NCI-H2227 (cell line): Measurements from ENCODE around the gene LKAAEAR1.

ENCODE experiments used
- DNase-seq: peaks from one replicate; lab custom pipeline; 2025; ENCODE audit not compliant: unreplicated experiment; lab: John Stamatoyannopoulos, UW

LKAAEAR1 gene

GRCh38 chr20:64052987-64053840 lies 31.0 kb downstream of the LKAAEAR1 start:
- DNase-seq, result no peak

- DNase-seq, result no peak
These were observed 31.9 kb downstream of the LKAAEAR1 start for GRCh38 chr20:64052326-64052722.

DNA sequence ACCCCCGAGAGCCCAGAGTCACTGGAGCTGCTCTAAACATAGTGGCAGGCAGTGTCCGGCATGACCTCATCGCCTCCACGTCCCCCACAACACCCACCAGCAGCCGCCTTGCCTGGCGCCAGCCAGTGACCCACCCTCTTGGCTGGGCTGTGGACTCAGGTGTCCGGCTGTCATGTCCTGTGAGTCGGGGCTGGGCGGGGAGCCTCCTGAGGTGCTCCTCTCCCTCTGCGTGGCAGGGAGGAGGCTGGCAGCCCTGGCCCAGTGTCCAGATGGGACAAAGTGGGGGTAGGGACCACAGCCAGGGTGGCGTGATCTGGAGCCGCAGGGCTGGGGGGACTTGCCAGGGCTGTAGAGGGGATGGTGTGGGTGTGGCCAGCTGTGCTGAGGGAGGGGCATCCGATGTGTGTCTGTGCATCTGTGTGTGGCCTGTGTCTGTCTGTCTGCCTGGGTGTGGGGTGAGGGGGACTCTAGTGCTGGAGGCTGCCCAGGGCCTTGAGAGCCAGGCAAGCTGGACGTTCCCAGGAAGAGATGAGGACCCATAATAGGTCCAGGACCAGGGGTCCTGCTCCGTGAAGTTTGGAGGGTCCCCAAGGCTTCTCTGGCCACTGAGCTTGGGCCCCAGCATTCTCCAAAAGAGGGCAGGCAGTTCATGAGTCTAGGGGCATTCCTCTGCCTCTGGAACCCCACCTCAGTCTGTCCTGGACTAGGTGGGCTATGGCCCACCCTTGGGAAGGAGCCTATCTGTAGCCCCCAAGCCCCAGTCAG lies 32.5 kb downstream of the LKAAEAR1 start:
- DNase-seq, result no peak

DNA sequence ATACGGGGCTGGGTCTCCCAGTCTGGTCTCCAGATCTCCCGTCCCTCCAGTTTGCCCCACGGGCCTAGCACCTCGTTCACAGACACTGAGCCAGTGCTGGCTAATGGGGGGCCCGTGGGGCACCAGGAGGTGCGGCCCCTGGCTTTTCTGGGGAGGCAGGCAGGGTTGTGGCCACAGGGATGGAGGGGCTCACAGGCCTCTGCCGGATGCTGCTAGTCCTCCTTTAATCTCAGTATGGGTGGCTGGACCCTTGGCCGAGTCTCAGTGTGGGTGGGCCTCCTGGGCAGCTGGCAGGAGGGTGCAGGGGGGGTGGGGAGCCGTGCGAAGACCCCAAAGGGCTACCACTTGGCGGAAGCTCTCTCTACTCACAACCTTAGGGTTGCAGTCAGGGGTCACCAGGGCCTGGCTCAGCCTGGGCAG lies 33.2 kb downstream of the LKAAEAR1 start:
- DNase-seq, result no peak

DNA sequence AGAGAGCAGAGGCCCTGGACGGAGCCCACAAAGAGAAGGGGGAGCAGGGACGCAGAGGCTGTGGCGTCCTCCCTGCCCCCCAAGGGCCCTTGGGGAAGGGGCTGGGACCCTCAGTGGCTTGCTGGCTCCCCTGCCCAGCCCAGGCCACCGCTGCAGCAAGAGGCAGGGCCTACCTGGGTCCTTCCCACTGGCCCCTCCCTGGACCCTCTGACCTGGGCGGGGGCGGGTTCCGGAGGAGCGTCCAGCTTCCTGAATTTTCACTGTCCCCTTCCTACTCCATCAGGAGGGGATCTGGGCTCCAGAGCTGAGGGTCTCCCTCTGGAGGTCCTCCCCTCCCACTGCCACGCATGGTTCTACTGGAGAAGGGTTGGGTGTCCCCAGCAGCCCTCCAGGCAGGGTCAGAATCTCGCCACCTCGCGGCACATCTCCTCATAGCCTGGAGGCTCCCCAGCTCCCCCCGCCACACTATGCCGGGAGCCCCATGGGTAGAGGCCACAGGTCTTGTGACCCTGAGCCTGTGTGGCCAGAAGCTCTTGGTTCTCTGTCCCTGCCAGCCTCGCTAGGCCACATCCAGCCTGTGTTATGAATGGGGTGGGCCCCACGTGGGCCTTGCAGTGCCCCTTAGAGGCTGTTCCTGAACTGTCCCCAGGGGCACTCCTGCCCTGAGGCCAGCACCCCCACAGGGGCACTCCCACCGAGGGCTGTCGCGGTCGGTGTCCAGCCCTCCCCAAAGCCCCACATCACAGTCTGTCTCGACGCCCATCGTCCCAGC lies 33.8 kb downstream of the LKAAEAR1 start:
- no peak for DNase-seq

DNA sequence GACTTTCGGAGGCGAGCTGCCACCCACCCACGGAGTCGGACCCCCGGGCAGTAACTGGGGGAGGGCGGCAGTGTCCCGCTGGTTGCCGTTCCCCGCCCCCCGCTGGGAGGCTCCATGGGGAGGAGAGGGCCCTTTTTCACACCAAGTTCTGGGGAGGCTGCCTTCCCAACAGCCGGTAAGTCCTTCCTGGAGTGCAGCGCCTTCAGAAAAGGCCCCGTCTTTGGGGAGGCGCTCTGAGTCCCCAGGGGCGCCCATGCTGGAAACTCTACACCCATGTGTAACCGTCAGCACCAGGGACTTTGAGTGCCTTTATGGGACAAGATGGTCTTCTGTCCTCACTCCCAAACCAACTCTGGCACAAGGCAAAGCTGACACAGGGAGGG lies 34.3 kb downstream of the LKAAEAR1 start:
- DNase-seq, result no peak

DNA sequence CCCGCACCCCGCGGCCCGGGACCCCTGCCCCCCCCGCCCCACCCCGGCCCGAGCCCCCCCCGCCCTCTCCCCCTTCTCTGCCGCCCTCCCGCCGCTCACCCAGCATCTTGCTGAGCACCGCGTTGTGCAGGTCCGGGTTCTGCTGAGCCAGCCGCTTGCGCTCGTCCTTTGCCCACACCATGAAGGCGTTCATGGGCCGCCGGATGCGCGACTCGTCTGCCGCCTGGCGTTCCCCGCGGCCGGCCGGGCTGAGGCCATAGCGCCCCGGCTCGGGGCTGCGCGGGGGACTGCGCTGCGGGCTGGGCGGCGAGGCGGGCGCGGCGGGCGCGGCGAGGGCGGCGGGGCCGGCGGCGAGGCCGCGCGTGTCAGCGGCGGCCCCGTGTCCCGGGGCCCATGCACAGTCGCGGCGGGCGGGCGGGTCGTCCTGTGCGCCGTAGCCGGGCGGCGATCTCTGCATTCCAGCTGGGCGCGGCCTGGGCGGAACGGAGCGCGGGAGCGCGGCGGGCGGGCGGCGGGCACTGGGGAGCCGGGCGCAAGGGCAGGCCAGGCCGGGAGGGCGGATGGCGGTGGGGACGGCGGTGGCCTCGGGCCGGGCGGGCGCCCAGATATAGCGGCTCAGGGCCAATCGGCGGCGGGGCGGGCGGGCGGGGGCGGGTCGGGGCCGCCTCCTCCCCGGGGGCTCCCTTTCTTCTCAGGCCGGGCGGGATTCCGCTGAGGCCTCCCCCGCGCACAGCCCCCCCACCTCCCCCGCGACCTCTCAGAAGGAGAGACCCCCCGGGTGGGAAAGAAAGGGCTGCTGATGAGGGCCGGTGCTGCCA lies 34.9 kb downstream of the LKAAEAR1 start, which contains the start of gene SOX18:
Gene SOX18, minus strand, starts transcription at position 580 of the 818 bp plus-strand sequence. Its CDS starts 123 bp downstream, at position 457.
- peak; percentile 54 for DNase-seq

GRCh38 chr20:64048402-64049044 lies 35.7 kb downstream of the LKAAEAR1 start:
- no peak for DNase-seq

DNA sequence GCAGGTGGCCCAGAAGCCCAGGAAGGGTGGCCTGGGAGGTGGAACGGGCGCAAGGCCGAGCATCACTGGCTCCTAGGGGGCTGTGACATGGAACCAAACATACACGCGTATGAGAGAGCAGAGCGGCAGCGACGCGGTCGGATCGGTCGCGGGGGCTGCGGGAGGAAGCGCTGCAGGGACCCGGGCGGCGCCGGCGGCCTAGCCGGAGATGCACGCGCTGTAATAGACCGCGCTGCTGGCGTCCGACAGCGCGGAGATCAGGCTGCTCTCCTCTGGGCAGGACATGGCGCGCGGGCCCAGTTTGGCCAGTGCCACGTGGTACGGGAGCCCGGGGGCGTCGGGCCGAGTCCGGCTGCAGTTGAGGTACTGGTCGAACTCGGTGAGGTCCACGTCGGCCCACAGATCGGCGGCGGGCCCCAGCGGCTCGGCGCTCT lies 36.2 kb downstream of the LKAAEAR1 start:
- DNase-seq, result no peak

DNA sequence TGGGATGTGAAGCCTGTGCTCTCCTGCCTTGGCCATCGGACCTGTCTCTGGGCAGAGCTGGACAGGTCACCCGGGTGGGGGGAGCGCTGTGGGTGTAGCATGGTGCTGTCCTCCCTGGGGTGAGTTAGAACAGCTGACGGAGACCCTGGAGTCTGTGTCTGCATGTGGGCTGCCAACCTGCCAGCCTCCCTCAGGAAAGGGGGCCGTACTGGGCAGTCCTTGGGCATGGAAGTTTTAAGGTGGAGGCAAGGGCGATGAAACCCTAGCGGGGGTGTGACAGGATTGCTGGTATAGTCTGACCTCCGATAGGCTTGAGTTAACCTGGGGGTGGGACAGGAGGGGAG lies 37.2 kb downstream of the LKAAEAR1 start:
- no peak for DNase-seq

GRCh38 chr20:64045346-64046011 lies 38.7 kb downstream of the LKAAEAR1 start:
- DNase-seq, result no peak

GRCh38 chr20:64044484-64045247 lies 39.5 kb downstream of the LKAAEAR1 start:
- DNase-seq, result no peak

- no peak for DNase-seq
These were observed 40.4 kb downstream of the LKAAEAR1 start for GRCh38 chr20:64043768-64044167.

DNA sequence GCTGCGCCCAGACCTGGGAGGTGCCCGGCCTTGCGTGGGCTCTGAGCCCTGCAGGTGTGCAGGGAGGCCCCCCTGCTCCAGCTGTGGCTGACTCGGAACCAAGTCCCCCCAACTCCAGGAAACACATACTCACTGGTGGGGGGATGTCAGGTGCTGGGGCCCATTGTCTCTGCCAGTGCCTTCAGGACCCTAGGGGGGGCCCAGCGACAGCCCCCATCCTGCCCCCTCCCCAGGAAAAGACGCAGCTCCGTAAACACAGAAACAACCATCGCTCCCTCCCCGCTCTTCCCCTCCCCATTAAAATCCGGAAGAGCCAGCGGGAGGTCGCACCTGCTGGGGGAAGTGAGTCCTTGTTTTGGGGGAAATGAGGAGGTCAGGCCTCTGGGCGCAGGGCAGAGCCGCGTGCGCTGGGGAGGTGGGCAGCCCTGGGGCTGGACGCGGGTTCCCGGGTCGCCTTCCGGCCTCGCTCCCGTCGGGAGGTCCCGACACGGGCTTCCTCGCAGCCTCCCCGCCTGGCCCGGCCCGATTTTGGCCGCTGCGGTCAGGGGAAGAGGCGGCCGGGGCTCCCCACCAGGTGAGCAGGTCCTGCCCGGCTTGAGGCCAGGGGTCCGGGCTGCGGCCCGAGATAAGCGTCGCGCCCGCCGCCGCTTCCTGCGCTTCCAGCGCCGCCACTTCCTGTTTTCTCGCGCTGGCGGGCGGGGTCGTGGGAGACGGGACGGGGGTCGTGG lies 42.0 kb downstream of the LKAAEAR1 start:
- peak; percentile 31 for DNase-seq

DNA sequence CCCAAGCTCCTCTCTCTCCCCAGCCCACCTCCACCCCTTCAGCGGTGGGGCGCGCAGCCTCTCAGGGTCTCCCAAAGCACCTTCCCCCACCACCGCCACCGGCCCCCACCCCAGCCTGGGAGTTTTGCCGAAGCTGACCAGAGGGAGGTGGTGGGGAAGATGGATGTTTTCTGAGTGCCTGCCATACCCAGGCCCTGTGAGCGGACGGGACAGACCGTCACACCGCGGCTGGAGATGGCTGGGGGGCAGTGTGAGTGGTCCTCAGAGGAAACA lies 42.5 kb downstream of the LKAAEAR1 start:
- DNase-seq, result no peak

- no peak for DNase-seq
These were observed 43.0 kb downstream of the LKAAEAR1 start for GRCh38 chr20:64041040-64041780.

GRCh38 chr20:64040231-64041039 lies 43.8 kb downstream of the LKAAEAR1 start:
- no peak for DNase-seq
